ENCODE results near the gene LDLRAD4. TPM values are rescaled to one million over a fixed set of nuclear protein-coding genes. Genes with fewer than 3 reads are reported as not detected.
A peak's percentile ranks its signal among the peaks of the same experiment; 100 is the strongest.
"Not testable (repeated sequence)": the region's sequence is repeated elsewhere in the genome, so short reads cannot be mapped to it uniquely, and the experiment has no call there.

Gene LDLRAD4
- total and polyA plus RNA-seq, 5 donors from 2014 or later = 42.4 to 207 (median 49.8) TPM

GRCh38 chr18:13470516-13471197 is 252.1 kb downstream of the LDLRAD4 start:
- H3K4me3 Mint-ChIP-seq = peak overlapping the region; percentile 21 to 43 (median 34)

GRCh38 chr18:13471198-13471845 is 252.8 kb downstream of the LDLRAD4 start:
- Histone ChIP-seq H3K9me3 (ENCODE audit: control insufficient read depth in 2 of 2, low read length in 2 of 2) (no peaks in the 10 kb centered on the region), H3K4me1 (ENCODE audit: control insufficient read depth, insufficient read depth, low read length, poor library complexity, severe bottlenecking) (peaks cover 16% of the 10 kb centered on the region), H3K27me3 (ENCODE audit: control insufficient read depth, insufficient read depth, low read length) (no peaks in the 10 kb centered on the region), H3K36me3 (ENCODE audit: control insufficient read depth, insufficient read depth, low read length) (peaks cover 36% of the 10 kb centered on the region), H3K27ac (ENCODE audit: insufficient read depth, low read length, poor library complexity, severe bottlenecking) (no peak overlapping the region), H3K4me3 (ENCODE audit: low read depth, low read length) (no peak overlapping the region)
- ATAC-seq (ENCODE audit: low read depth in 2 of 2) (no peak), DNase-seq (no peak)
- peaks cover 34% of the 10 kb centered on the region for H3K36me3 Mint-ChIP-seq
- peaks cover 20 to 77% (median 50%) of the 10 kb centered on the region in 4 donors for H3K4me1 Mint-ChIP-seq
- H3K9me3 Mint-ChIP-seq = peaks cover 0 to 11% (median 4%) of the 10 kb centered on the region in 7 donors
- no peaks in the 10 kb centered on the region for H3K27me3 Mint-ChIP-seq
- H3K4me3 Mint-ChIP-seq = peak overlapping the region in 3 of 4 donors; percentile 43 to 77 (median 52)
- peak overlapping the region; percentile 85 to 90 (median 86) for H3K27ac Mint-ChIP-seq

More at GRCh38 chr18:13470516-13471197, 252.1 kb downstream of the LDLRAD4 start:
- Mint-ChIP-seq H3K27ac (peak overlapping the region; percentile 85 to 90 (median 86)), H3K27me3 (no peaks in the 10 kb centered on the region), H3K4me1 (peaks cover 24 to 82% (median 53%) of the 10 kb centered on the region in 4 donors), H3K9me3 (peaks cover 0 to 11% (median 4%) of the 10 kb centered on the region in 7 donors), H3K36me3 (peaks cover 31% of the 10 kb centered on the region)
- Histone ChIP-seq H3K27me3 (ENCODE audit: control insufficient read depth, insufficient read depth, low read length) (no peaks in the 10 kb centered on the region), H3K27ac (ENCODE audit: insufficient read depth, low read length, poor library complexity, severe bottlenecking) (no peak overlapping the region), H3K9me3 (ENCODE audit: control insufficient read depth in 2 of 2, low read length in 2 of 2) (no peaks in the 10 kb centered on the region), H3K36me3 (ENCODE audit: control insufficient read depth, insufficient read depth, low read length) (peaks cover 33% of the 10 kb centered on the region), H3K4me1 (ENCODE audit: control insufficient read depth, insufficient read depth, low read length, poor library complexity, severe bottlenecking) (peaks cover 20% of the 10 kb centered on the region), H3K4me3 (ENCODE audit: low read depth, low read length) (no peak overlapping the region)
- no peak for ATAC-seq (ENCODE audit: low read depth in 2 of 2)
- no peak for DNase-seq

GRCh38 chr18:13471971-13472628 is 253.5 kb downstream of the LDLRAD4 start:
- peak overlapping the region in 2 of 4 donors; percentile 52 to 61 for H3K4me3 Mint-ChIP-seq

GRCh38 chr18:13473751-13474150 is 255.2 kb downstream of the LDLRAD4 start:
- no peak for DNase-seq
- no peaks in the 10 kb centered on the region for H3K9me3 ChIP-seq (ENCODE audit: control insufficient read depth in 2 of 2, low read length in 2 of 2)
- Mint-ChIP-seq H3K36me3 (peaks cover 42% of the 10 kb centered on the region), H3K27ac (peak overlapping the region in 1 of 3 donors; percentile 78), H3K4me1 (peaks cover 6 to 81% (median 46%) of the 10 kb centered on the region in 4 donors), H3K27me3 (no peaks in the 10 kb centered on the region), H3K9me3 (peaks cover 0 to 2% (median 0%) of the 10 kb centered on the region in 7 donors), H3K4me3 (no peak overlapping the region)
- no peak overlapping the region for H3K4me3 ChIP-seq (ENCODE audit: low read depth, low read length)
- H3K4me1 ChIP-seq (ENCODE audit: control insufficient read depth, insufficient read depth, low read length, poor library complexity, severe bottlenecking) = peaks cover 12% of the 10 kb centered on the region
- ATAC-seq (ENCODE audit: low read depth in 2 of 2) = no peak
- no peak overlapping the region for H3K27ac ChIP-seq (ENCODE audit: insufficient read depth, low read length, poor library complexity, severe bottlenecking)
- H3K36me3 ChIP-seq (ENCODE audit: control insufficient read depth, insufficient read depth, low read length) = peaks cover 36% of the 10 kb centered on the region
- H3K27me3 ChIP-seq (ENCODE audit: control insufficient read depth, insufficient read depth, low read length) = no peaks in the 10 kb centered on the region

More at GRCh38 chr18:13471971-13472628, 253.5 kb downstream of the LDLRAD4 start:
- Mint-ChIP-seq H3K27ac (peak overlapping the region in 2 of 3 donors; percentile 85 to 86), H3K27me3 (no peaks in the 10 kb centered on the region), H3K36me3 (peaks cover 33% of the 10 kb centered on the region), H3K4me1 (peaks cover 14 to 77% (median 49%) of the 10 kb centered on the region in 4 donors), H3K9me3 (peaks cover 0 to 7% (median 1%) of the 10 kb centered on the region in 7 donors)
- no peaks in the 10 kb centered on the region for H3K27me3 ChIP-seq (ENCODE audit: control insufficient read depth, insufficient read depth, low read length)
- ATAC-seq (ENCODE audit: low read depth in 2 of 2) (no peak), DNase-seq (no peak)
- H3K27ac ChIP-seq (ENCODE audit: insufficient read depth, low read length, poor library complexity, severe bottlenecking) = no peak overlapping the region
- H3K9me3 ChIP-seq (ENCODE audit: control insufficient read depth in 2 of 2, low read length in 2 of 2) = no peaks in the 10 kb centered on the region
- peaks cover 12% of the 10 kb centered on the region for H3K4me1 ChIP-seq (ENCODE audit: control insufficient read depth, insufficient read depth, low read length, poor library complexity, severe bottlenecking)
- peaks cover 34% of the 10 kb centered on the region for H3K36me3 ChIP-seq (ENCODE audit: control insufficient read depth, insufficient read depth, low read length)
- no peak overlapping the region for H3K4me3 ChIP-seq (ENCODE audit: low read depth, low read length)

- Mint-ChIP-seq H3K27me3 (no peaks in the 10 kb centered on the region), H3K27ac (peak overlapping the region in 1 of 3 donors; percentile 78), H3K4me3 (no peak overlapping the region), H3K4me1 (peaks cover 4 to 79% (median 47%) of the 10 kb centered on the region in 4 donors), H3K36me3 (peaks cover 46% of the 10 kb centered on the region), H3K9me3 (peaks cover 0 to under 1% (median 0%) of the 10 kb centered on the region in 7 donors)
- ATAC-seq (ENCODE audit: low read depth in 2 of 2) = no peak
- DNase-seq = no peak
- Histone ChIP-seq H3K9me3 (ENCODE audit: control insufficient read depth in 2 of 2, low read length in 2 of 2) (no peaks in the 10 kb centered on the region), H3K36me3 (ENCODE audit: control insufficient read depth, insufficient read depth, low read length) (peaks cover 36% of the 10 kb centered on the region), H3K27me3 (ENCODE audit: control insufficient read depth, insufficient read depth, low read length) (no peaks in the 10 kb centered on the region), H3K4me3 (ENCODE audit: low read depth, low read length) (no peak overlapping the region), H3K27ac (ENCODE audit: insufficient read depth, low read length, poor library complexity, severe bottlenecking) (no peak overlapping the region), H3K4me1 (ENCODE audit: control insufficient read depth, insufficient read depth, low read length, poor library complexity, severe bottlenecking) (peaks cover 12% of the 10 kb centered on the region)
These were observed 255.8 kb downstream of the LDLRAD4 start for GRCh38 chr18:13474336-13474735.

- ATAC-seq (ENCODE audit: low read depth in 2 of 2) (no peak), DNase-seq (no peak)
- Mint-ChIP-seq H3K4me3 (no peak overlapping the region), H3K27ac (peak overlapping the region in 1 of 3 donors; percentile 75), H3K4me1 (peaks cover 4 to 80% (median 48%) of the 10 kb centered on the region in 4 donors), H3K36me3 (peaks cover 48% of the 10 kb centered on the region), H3K9me3 (peaks cover 0 to under 1% (median 0%) of the 10 kb centered on the region in 7 donors), H3K27me3 (no peaks in the 10 kb centered on the region)
- no peak overlapping the region for H3K27ac ChIP-seq (ENCODE audit: insufficient read depth, low read length, poor library complexity, severe bottlenecking)
- peaks cover 34% of the 10 kb centered on the region for H3K36me3 ChIP-seq (ENCODE audit: control insufficient read depth, insufficient read depth, low read length)
- no peaks in the 10 kb centered on the region for H3K9me3 ChIP-seq (ENCODE audit: control insufficient read depth in 2 of 2, low read length in 2 of 2)
- no peak overlapping the region for H3K4me3 ChIP-seq (ENCODE audit: low read depth, low read length)
- H3K27me3 ChIP-seq (ENCODE audit: control insufficient read depth, insufficient read depth, low read length) = no peaks in the 10 kb centered on the region
- peaks cover 12% of the 10 kb centered on the region for H3K4me1 ChIP-seq (ENCODE audit: control insufficient read depth, insufficient read depth, low read length, poor library complexity, severe bottlenecking)
These were observed 256.5 kb downstream of the LDLRAD4 start for GRCh38 chr18:13474907-13475545.

- H3K27ac Mint-ChIP-seq = peak overlapping the region in 1 of 3 donors; percentile 21
- H3K4me1 Mint-ChIP-seq = peaks cover 5 to 80% (median 46%) of the 10 kb centered on the region in 4 donors
- H3K27me3 ChIP-seq (ENCODE audit: control insufficient read depth, insufficient read depth, low read length); H3K9me3 ChIP-seq (ENCODE audit: control insufficient read depth in 2 of 2, low read length in 2 of 2); ATAC-seq (ENCODE audit: low read depth in 2 of 2); H3K9me3 Mint-ChIP-seq; DNase-seq; H3K4me3 Mint-ChIP-seq; H3K4me1 ChIP-seq (ENCODE audit: control insufficient read depth, insufficient read depth, low read length, poor library complexity, severe bottlenecking); H3K4me3 ChIP-seq (ENCODE audit: low read depth, low read length); H3K27me3 Mint-ChIP-seq: not testable (repeated sequence)
- H3K36me3 Mint-ChIP-seq = peaks cover 48% of the 10 kb centered on the region
- H3K36me3 ChIP-seq (ENCODE audit: control insufficient read depth, insufficient read depth, low read length) = peaks cover 36% of the 10 kb centered on the region
- H3K27ac ChIP-seq (ENCODE audit: insufficient read depth, low read length, poor library complexity, severe bottlenecking) = peak overlapping the region; percentile 30
These were observed 257.8 kb downstream of the LDLRAD4 start for GRCh38 chr18:13476312-13476711.
